OCI-LY3 (cell line): ENCODE measurements around the gene MAL.

Source experiments
- H2AFZ ChIP-seq: fragments of 200-600, 300-600 bp; shearing (Covaris generic); 2 replicates; pipeline ENCODE4 v1.6.0; 2014; ENCODE audit warnings: antibody characterized with exemption, low read depth, low read length
- H3K27ac ChIP-seq: fragments of 200-600, 300-600 bp; sonication (generic); 2 replicates; pipeline ENCODE4 v1.5.1; 2014; ENCODE audit warnings: mild to moderate bottlenecking, low read length, moderate library complexity, mixed read lengths
- H3K27me3 ChIP-seq: fragments of 200-600, 300-600 bp; sonication (generic); 2 replicates; pipeline ENCODE4 v1.6.1; 2014; ENCODE audit warnings: low read depth, low read length, mixed read lengths
- H3K36me3 ChIP-seq: fragments of 200-600, 300-600 bp; sonication (generic); replicated peaks from 2 replicates; pipeline ENCODE3; 2014; ENCODE audit warnings: low read depth, low read length, mixed read lengths
- H3K4me1 ChIP-seq: fragments of 300-600, 200-600 bp; sonication (generic); 2 replicates; pipeline ENCODE4 v1.6.1; 2014; ENCODE audit warnings: low read length, mixed read lengths
- H3K4me2 ChIP-seq: fragments of 200-600, 300-600 bp; sonication (generic); 2 replicates; pipeline ENCODE4 v1.6.1; 2014; ENCODE audit warnings: low read length, mixed read lengths
- H3K4me3 ChIP-seq: fragments of 300-600, 200-600 bp; sonication (generic); 2 replicates; pipeline ENCODE4 v1.5.1; 2014; ENCODE audit warnings: antibody characterized with exemption, mild to moderate bottlenecking, low read length, moderate library complexity
- H3K79me2 ChIP-seq: fragments of 300-600, 200-600 bp; shearing (Covaris generic); 2 replicates; pipeline ENCODE4 v1.6.1; 2014; ENCODE audit warnings: mild to moderate bottlenecking, low read length, mixed read lengths
- H3K9ac ChIP-seq: fragments of 300-600, 200-600 bp; shearing (Covaris generic); 2 replicates; pipeline ENCODE4 v1.6.0; 2014; ENCODE audit warnings: mild to moderate bottlenecking, low read length, moderate library complexity
- H3K9me3 ChIP-seq: fragments of 200-600, 300-600 bp; shearing (Covaris generic); 2 replicates; pipeline ENCODE4 v1.6.1; 2014; ENCODE audit warnings: low read length, mixed read lengths; ENCODE audit not compliant: insufficient read depth
- H4K20me1 ChIP-seq: fragments of 200-600, 300-600 bp; sonication (generic); 2 replicates; pipeline ENCODE4 v1.6.1; 2016; ENCODE audit warnings: low read length, mixed read lengths; ENCODE audit not compliant: insufficient read depth
- EZH2phosphoT487 ChIP-seq: fragments of 200-600 bp; shearing (Covaris generic); IDR thresholded peaks from 2 replicates; pipeline ENCODE4 v1.6.1; 2018; ENCODE audit warnings: antibody characterized with exemption, mixed run types, low read depth
- TF ChIP-seq, protein P1 (sequence below): fragments of 200-600, 300-600 bp; sonication (generic); IDR thresholded peaks from 2 replicates; pipeline ENCODE4 v1.5.1; 2014; ENCODE audit warnings: antibody characterized with exemption, low read length, low read depth

Gene MAL

GRCh38 chr2:95025406-95026319, at the start of gene MAL:
MAL (plus strand) TSS chr2:95025708; CDS start chr2:95025793, 85 bp downstream.
- Histone ChIP-seq H3K27me3 (0 out of 2 replicates have a peak, but pooled peaks cover 3% of the 10 kb centered on the region), H3K4me1 (peaks cover 11% of the 10 kb centered on the region), H3K79me2 (no peaks in the 10 kb centered on the region), H3K9me3 (no peaks in the 10 kb centered on the region), H3K4me3 (no peak within 1 kb of the TSS), H4K20me1 (no peaks in the 10 kb centered on the region), H3K9ac (no peak within 1 kb of the TSS), H3K36me3 (no peaks in the 10 kb centered on the region), H2AFZ (no peak within 1 kb of the TSS), H3K27ac (no peak within 1 kb of the TSS), H3K4me2 (no peak within 1 kb of the TSS)
- TF ChIP-seq EZH2phosphoT487, result no peak
- TF ChIP-seq, protein P1, sequence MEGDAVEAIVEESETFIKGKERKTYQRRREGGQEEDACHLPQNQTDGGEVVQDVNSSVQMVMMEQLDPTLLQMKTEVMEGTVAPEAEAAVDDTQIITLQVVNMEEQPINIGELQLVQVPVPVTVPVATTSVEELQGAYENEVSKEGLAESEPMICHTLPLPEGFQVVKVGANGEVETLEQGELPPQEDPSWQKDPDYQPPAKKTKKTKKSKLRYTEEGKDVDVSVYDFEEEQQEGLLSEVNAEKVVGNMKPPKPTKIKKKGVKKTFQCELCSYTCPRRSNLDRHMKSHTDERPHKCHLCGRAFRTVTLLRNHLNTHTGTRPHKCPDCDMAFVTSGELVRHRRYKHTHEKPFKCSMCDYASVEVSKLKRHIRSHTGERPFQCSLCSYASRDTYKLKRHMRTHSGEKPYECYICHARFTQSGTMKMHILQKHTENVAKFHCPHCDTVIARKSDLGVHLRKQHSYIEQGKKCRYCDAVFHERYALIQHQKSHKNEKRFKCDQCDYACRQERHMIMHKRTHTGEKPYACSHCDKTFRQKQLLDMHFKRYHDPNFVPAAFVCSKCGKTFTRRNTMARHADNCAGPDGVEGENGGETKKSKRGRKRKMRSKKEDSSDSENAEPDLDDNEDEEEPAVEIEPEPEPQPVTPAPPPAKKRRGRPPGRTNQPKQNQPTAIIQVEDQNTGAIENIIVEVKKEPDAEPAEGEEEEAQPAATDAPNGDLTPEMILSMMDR, result no peak

GRCh38 chr2:94977826-94978225, 47.7 kb upstream of the MAL start:
- no peak overlapping the region for H3K4me3 ChIP-seq
- TF ChIP-seq, protein P1, result no peak
- TF ChIP-seq EZH2phosphoT487, result no peak
- H3K36me3 ChIP-seq, result no peaks in the 10 kb centered on the region
- H3K4me1 ChIP-seq, result no peaks in the 10 kb centered on the region
- no peak overlapping the region for H2AFZ ChIP-seq
- H3K4me2 ChIP-seq, result no peak overlapping the region
- no peak overlapping the region for H3K27ac ChIP-seq
- H3K9ac ChIP-seq, result no peak overlapping the region
- no peaks in the 10 kb centered on the region for H4K20me1 ChIP-seq
- H3K27me3 ChIP-seq, result 0 out of 2 replicates have a peak, but pooled peaks cover 8% of the 10 kb centered on the region
- no peaks in the 10 kb centered on the region for H3K9me3 ChIP-seq
- no peaks in the 10 kb centered on the region for H3K79me2 ChIP-seq

DNA sequence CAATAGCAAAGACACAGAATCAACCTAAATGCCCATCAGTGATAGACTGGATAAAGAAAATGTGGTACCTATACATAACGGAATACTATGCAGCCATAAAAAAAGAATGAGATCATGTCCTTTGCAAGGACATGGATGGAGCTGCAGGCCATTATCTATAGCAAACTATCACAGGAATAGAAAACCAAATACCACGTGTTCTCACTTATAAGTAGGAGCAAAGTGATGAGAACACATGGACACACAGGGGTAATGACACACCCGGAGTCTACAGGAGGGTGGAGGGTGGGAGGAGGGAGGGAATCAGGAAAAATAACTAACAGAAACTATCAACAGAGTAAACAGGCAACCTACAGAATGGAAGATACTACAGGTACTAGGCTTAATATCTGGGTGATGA, 46.6 kb upstream of the MAL start:
- Histone ChIP-seq H3K9me3 (no peaks in the 10 kb centered on the region), H3K27ac (no peak overlapping the region), H3K4me2 (no peak overlapping the region), H2AFZ (no peak overlapping the region), H3K27me3 (0 out of 2 replicates have a peak, but pooled peaks cover 5% of the 10 kb centered on the region), H3K4me1 (no peaks in the 10 kb centered on the region), H4K20me1 (no peaks in the 10 kb centered on the region), H3K79me2 (no peaks in the 10 kb centered on the region), H3K9ac (no peak overlapping the region), H3K4me3 (no peak overlapping the region), H3K36me3 (no peaks in the 10 kb centered on the region)
- TF ChIP-seq, protein P1, result no peak
- TF ChIP-seq EZH2phosphoT487, result no peak
